HG03432 (cell line): ENCODE measurements around the gene TADA3.
A peak's percentile ranks its signal among the peaks of the same experiment; 100 is the strongest.

ENCODE experiments used
- ATAC-seq: cut with Tn5 transposase; IDR thresholded peaks from one replicate; pipeline ENCODE4 v1.9.1; 2021; ENCODE audit warnings: mild to moderate bottlenecking, moderate library complexity; ENCODE audit not compliant: unreplicated experiment

Gene TADA3

DNA sequence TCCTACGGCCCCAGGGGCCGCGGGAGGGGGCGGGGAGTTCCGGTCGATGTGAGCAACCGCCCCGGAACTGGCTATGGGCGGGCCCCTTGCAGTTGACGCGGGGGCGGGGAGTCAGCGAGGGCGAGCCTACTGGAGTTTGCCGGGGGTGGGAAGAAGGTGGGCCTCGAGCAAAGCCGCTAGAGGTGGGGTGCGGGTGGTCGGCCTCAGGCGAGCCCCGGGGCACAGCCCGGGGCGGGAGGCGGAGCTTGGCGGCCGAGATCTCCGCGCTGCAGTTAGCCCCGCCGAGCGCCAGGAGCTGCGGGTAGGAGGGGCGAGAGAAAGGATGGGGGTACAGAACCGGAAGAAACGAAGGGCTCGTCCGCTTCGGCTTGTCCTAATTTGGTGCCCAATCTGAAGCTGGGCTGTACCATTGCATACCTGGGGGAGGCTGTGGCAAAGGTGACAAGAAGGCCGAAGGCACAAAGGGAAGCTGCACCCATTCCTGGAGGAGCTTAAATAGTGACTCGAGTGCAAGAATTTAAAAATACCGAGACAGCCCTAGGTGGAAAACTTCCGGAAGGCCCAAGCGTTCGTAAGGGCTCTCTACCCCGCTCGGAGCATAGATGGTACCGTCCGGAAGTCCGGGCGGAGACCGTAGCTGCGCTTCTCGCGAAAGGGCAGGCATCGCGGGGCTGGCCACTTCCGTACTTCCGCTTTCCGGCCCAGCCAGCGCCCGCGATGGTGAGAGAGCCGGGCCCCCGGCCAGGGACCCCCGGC is at the start of gene TADA3, which contains the start of gene ARPC4:
TSS of gene TADA3 (minus strand) at position 69 of the 756 bp plus-strand sequence. CDS start 1,007 bp downstream, outside the sequence.
TSS of gene ARPC4 (plus strand) at position 678 of the 756 bp plus-strand sequence. CDS start at position 718, 40 bp downstream.
- ATAC-seq = peak; percentile 84

- ATAC-seq = no peak
Measured at GRCh38 chr3:9841015-9841414, 48.7 kb upstream of the TADA3 start.

- ATAC-seq = no peak
Measured at GRCh38 chr3:9838856-9839255, 46.6 kb upstream of the TADA3 start.

DNA sequence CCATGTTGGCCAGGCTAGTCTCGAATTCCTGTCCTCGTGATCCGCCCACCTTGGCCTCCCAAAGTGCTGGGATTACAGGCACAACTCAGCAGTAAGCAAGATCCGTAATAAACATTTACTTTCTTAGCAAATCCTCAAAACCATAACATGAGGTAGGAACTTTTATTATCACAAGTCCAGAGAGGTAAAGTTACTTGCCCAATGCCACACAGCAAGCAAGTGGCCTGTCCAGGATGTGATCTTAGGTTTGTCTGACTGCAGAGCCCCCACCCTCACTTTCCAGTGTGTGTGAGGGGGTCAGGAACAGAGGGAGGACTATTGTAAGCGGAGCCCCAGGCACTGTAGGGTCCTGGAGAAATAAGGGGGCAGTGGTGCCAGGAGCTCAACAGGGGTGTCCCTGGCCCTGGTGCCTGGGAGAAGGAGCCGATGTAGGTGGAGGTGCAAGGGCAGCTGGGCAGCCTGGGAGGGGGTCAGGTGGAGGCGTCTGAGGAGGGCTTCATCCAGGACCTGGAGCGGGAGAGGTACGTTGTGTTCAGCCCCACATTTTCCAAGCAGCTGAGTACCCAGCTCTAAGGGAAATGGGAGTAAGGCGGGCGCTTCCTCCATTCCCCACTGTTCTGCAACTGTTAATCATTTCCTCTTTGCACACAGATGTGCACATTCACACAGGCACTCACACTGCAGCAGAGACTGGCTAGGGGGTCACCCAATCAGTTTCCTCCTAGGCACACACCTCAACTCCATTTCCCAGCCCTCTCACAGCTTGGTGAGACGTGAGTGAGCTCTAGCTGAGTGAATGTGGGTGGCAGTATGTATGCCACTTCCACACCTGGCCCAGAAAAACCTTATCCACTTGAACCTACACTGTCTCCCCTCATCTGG is 45.7 kb upstream of the TADA3 start:
- ATAC-seq = no peak

DNA sequence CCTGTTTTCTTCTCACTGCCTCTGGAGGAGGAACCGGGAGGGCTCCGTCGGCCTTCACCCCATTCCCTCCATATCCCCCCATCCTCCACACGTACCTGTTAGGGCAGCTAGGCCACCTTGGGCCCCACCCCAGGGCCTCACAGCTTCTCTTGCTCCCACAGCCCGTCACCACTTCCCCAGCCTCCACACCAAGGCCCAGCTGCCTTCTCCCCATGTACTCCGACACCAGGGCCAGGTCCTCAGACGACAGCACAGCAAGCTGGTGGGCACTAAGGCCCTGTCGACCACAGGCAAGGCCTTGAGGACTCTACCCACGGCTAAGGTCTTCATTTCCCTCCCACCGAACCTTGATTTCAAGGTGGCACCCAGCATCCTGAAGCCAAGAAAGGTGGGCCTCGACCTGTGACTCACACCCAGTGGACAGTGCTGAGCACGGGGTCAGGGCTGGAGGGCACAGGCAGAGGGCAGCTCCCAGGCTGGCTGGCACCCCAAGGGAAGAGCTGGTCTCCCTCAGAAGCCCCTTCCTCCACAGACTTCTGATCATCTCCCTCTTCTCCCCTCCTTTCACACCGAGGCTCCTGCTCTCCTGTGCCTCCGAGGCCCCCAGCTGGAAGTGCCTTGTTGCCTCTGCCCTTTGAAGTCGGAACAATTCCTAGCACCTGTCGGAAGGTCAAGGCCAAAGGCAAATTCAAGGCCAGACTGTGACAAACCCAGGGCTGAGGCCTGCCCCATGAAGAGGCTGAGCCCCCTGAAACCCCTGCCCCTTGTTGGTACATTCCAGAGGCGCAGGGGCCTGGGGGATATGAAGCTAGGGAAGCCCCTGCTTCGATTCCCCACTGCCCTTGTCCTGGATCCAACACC is 42.5 kb upstream of the TADA3 start:
- ATAC-seq = no peak

- no peak for ATAC-seq
Measured at GRCh38 chr3:9833078-9833477, 40.8 kb upstream of the TADA3 start.

GRCh38 chr3:9831253-9831652 is 39.0 kb upstream of the TADA3 start:
- no peak for ATAC-seq

GRCh38 chr3:9828801-9829755 is 36.8 kb upstream of the TADA3 start:
- no peak for ATAC-seq

DNA sequence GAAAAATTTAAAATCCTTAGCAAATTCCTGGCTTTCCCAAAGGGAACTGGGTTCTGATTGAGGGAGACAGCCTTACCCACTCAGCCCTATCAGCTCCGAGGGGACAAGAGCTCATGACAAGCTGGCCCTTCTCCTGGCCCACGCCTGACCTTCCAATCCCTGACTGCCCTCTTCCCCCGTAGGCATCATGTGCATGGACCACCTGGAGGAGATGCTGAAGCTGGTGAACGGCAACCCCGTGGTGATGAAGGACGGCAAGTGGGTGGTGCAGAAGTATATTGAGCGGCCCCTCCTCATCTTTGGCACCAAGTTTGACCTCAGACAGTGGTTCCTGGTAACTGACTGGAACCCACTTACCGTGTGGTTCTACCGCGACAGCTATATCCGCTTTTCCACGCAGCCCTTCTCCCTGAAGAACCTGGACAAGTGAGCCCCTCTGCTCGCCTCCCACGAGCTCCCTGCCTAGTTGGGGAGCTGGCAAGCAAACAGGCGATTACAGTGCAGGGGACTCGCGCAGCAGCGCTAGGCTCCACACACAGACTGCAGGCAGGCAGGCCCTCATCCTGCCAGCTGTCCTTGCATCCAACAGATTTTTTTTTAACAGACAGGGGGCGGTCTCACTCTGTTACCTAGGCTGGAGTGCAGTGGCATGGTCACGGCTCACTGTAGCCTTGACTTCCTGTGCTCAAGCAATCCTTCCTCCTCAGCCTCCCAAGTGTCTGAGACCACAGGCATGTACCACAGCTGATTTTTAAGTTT is 34.7 kb upstream of the TADA3 start:
- ATAC-seq = peak; percentile 43

DNA sequence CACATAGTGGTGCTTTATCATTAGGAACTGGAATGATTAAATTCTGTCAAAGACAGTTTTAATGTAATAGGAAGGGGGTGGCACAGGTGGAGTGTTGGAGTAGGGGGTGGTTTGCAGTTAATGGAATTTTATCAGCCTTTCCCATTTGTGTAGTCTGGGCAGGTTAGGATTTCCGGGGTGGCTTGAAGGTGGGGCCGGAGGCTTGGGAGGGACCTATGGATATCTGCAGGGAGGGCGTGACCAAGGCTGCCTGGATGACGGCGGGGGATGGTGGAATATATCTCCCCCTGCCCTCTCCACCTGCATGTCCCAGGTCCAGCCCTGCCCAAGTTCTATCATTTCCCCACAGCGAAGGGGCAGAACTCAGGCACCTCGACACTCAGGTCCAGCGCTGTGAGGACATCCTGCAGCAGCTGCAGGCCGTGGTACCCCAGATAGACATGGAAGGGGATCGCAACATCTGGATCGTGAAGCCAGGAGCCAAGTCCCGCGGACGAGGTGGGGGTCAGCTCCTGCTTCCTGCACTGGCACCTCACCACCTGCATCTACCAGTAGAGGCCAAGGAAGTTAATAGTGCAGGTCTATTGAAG is 33.3 kb upstream of the TADA3 start:
- ATAC-seq = no peak

GRCh38 chr3:9820946-9821345 is 28.7 kb upstream of the TADA3 start:
- no peak for ATAC-seq

GRCh38 chr3:9820543-9820942 is 28.3 kb upstream of the TADA3 start:
- ATAC-seq = no peak

DNA sequence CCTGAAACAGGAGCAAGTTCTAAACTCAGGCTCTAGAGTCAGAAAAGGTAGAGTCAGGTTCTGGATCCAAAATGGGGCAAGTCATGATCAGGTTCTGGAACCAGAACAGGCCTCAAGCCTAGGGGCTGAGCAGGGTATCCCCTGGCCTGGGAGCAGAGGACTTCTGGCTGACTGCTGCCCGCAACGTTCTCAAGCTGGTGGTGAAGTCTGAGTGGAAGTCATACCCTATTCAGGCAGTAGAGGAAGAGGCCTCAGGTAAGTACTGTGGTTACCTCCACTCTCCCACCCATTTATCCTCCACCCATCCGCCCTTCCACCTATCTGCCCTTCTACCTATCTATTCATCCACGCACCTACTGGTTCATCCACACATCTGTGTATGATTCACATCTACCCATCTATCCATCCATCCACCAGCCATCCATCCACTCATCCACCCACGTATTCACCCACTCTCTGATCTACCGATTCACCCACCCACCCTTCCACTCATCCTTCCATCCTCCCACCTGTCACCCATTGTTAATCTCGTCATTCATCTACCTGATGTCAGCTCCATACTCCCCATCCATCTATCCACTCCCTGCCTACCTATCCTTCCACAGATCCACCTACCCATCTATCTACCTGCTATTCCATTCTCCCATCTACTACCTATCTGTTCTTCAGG is 26.5 kb upstream of the TADA3 start:
- ATAC-seq = no peak

DNA sequence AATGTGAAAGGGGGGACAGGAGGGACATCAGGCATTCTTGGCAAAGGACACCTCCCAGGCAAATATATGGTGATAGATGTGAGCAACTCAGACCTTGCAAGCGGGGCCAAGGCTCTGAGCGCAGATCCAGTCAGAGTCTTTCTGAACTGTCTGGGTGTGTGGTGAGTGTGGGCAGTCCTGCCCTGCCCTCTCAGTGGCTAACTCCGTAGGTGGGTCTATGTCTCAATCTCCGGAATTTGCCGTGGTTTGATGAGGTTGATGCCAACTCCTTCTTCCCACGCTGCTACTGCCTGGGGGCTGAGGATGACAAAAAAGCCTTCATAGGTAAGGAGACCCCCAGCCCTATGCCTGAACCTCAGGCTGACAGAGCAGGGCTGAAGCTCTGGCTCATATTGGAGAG is 25.2 kb upstream of the TADA3 start:
- no peak for ATAC-seq

DNA sequence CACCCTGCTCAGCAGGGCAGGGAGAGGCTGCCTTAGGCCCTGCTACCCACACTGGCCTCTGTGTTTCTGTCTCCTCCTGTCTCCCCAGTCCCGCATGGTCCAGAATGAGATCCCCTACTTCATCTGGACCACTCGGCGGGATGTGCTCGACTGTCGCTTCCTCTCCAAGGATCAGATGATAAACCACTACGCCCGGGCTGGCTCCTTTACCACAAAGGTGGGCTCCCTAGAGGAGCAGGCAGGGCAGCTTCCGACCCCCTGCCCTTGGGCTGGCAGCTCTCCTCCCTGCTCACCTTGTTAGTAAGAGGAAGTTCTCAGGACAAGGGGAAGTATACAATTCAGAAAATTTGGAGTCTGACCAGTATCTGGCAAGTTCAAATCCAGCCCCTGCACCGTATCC is 23.7 kb upstream of the TADA3 start:
- ATAC-seq = no peak

DNA sequence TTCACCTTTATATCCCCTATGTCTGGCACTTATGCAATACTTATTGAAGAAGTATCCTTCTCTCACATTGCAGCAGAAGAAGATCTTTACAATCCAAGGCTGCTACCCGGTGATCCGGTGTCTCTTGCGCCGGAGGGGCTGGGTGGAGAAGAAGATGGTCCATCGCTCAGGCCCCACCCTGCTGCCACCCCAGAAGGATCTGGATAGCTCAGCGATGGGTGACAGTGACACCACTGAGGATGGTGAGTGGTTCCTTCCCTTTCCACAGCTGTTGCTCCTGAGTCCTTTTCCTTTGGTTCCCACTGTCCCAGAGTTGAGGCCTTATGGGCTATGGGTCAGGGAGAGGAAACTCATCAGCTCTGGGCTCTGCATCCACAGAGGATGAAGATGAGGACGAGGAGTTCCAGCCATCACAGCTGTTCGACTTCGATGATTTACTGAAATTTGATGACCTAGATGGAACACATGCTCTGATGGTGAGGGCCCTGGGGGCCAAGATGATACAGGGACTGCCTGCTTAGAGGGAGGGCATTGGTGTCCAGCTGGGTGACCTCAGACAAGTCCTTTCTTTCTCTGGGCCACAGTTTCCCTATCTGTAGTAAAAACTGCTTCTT is 20.7 kb upstream of the TADA3 start:
- ATAC-seq = no peak

GRCh38 chr3:9810846-9811245 is 18.6 kb upstream of the TADA3 start:
- no peak for ATAC-seq

DNA sequence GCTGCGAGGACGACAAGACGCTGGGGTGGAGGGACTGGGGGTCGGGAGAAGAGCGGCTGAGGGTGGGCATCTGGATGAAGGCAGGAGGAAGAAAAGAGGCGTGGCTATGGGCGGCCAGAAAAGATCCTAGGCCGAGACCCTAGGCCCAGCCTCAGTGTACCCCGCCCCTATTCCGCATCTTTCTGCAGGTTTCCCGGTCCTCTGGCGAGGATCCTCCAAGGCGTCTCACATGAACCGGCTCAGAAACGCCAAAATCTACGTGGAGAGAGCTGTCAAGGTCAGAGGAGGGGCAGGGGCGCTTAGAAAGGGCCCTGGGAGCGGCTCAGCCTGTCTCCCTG is 18.1 kb upstream of the TADA3 start:
- no peak for ATAC-seq
